ENCODE measurements around the gene NAALADL1.

- TF ChIP-seq, protein P1, sequence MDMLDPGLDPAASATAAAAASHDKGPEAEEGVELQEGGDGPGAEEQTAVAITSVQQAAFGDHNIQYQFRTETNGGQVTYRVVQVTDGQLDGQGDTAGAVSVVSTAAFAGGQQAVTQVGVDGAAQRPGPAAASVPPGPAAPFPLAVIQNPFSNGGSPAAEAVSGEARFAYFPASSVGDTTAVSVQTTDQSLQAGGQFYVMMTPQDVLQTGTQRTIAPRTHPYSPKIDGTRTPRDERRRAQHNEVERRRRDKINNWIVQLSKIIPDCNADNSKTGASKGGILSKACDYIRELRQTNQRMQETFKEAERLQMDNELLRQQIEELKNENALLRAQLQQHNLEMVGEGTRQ (IDR thresholded peaks at IDR 0.05; ENCODE audit: low read depth, low read length): no peak
- TF ChIP-seq CEBPB (IDR thresholded peaks at IDR 0.05; ENCODE audit: low read depth, low read length): no peak
- TF ChIP-seq CTCF (conservative IDR thresholded peaks at IDR 0.05; ENCODE audit: low read depth, low read length): no peak
- no peak for TF ChIP-seq MAFK (IDR thresholded peaks at IDR 0.05; ENCODE audit: low read depth, low read length)
Observed at GRCh38 chr11:65100674-65101350, 42.5 kb upstream of the NAALADL1 start.
